H1 (cell line): ENCODE results near the gene APOL2.

Experiments
- CTCF ChIP-seq, 3 experiments: IDR thresholded peaks; 1 replicate in 2 of 3; 2 replicates in 1 of 3; pipeline versions ENCODE4 v1.5.1 to v1.6.1; 2011; ENCODE audit warnings: low read length in 3 of 3, mild to moderate bottlenecking in 3 of 3, inconsistent platforms in 2 of 3, low read depth in 1 of 3, moderate library complexity in 1 of 3; ENCODE audit not compliant: insufficient read depth in 1 of 3; ENCODE audit errors: control extremely low read depth in 1 of 3
- EZH2 ChIP-seq: fragments of 200-600 bp; sonication (generic); IDR thresholded peaks from 2 replicates; pipeline ENCODE4 v1.7.1; 2012; ENCODE audit warnings: low read depth, mild to moderate bottlenecking, moderate library complexity, low read length, inconsistent platforms; ENCODE audit not compliant: severe bottlenecking
- KDM1A ChIP-seq: fragments of 200-600, 300-600 bp; sonication (generic); IDR thresholded peaks from 2 replicates; pipeline ENCODE4 v1.7.1; 2016; ENCODE audit warnings: mild to moderate bottlenecking, low read length, borderline replicate concordance
- PHF8 ChIP-seq: fragments of 200-600 bp; sonication (generic); conservative IDR thresholded peaks from 2 replicates; pipeline ENCODE4 v1.7.1; 2012; ENCODE audit warnings: low read depth, mild to moderate bottlenecking, inconsistent platforms, low read length, moderate library complexity
- SP1 ChIP-seq: IDR thresholded peaks from 2 replicates; pipeline ENCODE4 v1.6.1; 2011; ENCODE audit warnings: low read depth, low read length
- SUZ12 ChIP-seq: fragments of 200-600 bp; sonication (generic); IDR thresholded peaks from 2 replicates; pipeline ENCODE4 v1.6.1; 2012; ENCODE audit warnings: mild to moderate bottlenecking, inconsistent platforms, low read length, moderate library complexity, mixed read lengths
- TCF12 ChIP-seq: IDR thresholded peaks from 2 replicates; pipeline ENCODE4 v1.6.1; 2011; ENCODE audit warnings: low read depth, mild to moderate bottlenecking, low read length

- no peak for TF ChIP-seq CTCF (IDR thresholded peaks at IDR 0.05; ENCODE audit: control extremely low read depth in 1 of 3, insufficient read depth in 1 of 3, low read depth in 1 of 3, low read length in 3 of 3)
- TF ChIP-seq PHF8 = no peak
- TF ChIP-seq SUZ12 = no peak
- TF ChIP-seq SP1 = no peak
- TF ChIP-seq KDM1A = no peak
- TF ChIP-seq TCF12 = no peak
- TF ChIP-seq EZH2 = no peak
These were observed 16.4 kb downstream of the APOL2 start for GRCh38 chr22:36222887-36223450.
